Inflammatory macrophage (primary cell): ENCODE data around the gene CATSPERE.
"Not testable (repeated sequence)": the region's sequence is repeated elsewhere in the genome, so short reads cannot be mapped to it uniquely, and the experiment has no call there.

Experiments
- DNase-seq, 2 donors: peaks; one replicate each; pipeline ENCODE4 v3.0.0-alpha.2; 2020 to 2022

CATSPERE gene

DNA sequence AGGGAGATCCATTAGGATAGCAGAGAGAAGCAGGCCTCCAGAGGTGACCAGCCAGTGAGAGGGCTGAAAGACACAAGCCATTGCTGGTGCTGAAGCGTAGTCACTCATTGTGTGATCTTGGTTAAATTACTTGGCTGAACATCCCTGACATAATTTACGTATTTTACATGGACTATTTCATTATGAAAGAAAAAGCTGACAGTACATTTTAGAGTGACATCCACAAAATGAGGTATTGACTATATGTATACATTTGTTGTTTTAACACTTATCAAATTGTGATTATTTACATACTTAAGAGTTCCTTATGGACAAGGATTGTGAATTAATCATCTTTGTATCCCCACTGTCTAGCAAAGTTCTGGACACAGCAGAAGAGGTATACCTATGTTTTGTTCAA, 206.7 kb downstream of the CATSPERE start:
- DNase-seq: no peak

DNA sequence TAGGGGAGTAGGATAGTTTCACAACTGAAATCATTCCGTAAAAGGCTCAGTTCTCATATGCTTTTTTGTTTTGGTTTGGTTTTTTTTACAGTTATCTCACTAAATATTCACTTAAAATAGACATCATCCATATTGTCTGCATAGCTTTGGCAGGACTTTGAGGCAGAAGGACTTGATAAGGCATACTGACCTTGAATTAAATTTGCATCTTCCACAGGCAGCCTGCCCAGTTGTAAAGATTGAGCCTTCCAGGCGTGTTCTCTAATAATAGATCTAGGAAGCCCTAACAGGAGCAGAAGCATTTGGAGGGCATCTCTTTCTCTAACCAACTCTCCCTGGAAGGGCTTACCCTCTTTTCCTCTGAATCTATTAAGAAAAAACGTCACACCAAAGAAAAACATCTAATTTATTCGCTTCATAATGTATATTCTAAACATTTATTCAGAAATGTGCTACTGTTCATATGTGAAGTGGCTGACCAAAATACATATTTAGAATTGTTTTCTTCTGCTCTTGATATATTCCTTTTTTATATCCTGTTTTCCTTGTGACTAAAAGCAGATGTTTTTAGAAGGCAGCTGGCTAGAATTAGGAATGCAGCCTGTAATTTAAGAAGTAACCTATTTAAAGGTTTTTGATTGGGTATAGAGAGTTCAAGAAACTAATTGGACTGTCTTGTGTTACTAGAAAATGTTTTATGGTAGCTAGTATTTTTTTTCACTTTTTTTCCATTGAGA, 212.0 kb downstream of the CATSPERE start:
- DNase-seq: no peak

DNA sequence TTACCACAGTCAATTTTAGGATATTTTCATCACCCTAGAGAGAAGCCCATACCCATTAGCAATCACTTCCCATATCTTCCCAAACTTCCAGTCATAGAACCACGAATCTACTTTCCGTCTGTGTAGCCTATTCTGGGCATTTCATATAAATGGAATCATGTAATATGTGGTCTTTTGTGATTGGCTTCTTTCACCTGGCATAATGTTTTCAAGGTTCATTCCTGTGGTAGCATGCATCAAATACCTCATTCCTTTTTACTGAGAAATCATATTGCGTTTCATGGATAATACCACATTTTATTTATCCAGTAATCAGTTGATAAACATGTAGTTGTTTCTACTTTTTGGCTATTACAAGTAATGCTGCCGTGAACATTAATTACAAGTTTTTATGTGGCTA, 213.4 kb downstream of the CATSPERE start:
- DNase-seq: no peak

DNA sequence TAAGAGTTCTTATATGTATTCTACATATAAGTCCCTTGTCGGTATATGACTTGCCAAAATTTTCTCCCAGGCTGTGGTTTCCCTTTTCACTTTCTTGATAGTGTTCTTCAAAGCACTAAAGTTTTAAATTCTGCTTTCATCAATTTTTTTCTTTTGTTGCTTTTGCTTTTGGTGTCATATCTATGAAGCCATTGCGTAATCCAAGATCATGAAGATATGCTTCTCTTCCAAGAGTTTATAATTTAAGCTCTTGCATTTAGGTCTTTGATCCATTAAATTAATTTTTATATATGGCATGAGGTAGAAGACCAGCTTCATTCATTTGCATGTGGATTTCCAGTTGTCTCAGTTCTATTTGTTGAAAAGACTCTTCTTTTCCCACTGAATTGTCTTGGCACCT, 214.1 kb downstream of the CATSPERE start:
- no peak for DNase-seq

DNA sequence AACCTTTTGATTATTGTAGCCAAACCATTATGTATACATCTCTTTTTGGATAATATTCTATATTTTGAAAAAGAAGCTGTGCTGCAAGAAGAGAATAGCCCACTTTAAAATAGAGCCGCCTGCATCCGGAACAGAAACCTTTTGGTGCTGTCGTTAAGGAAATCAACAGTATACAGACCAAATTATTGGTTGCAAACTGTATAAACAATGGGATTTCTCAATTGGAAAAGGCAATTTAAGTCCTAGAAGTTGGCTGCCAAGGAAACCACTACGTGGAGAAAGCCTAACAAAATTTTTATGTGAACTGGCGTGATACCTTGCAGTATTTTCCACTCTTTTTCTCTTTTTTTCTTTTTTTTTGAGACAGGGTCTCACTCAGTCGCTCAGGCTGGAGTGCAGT, 217.6 kb downstream of the CATSPERE start:
- DNase-seq: no peak

DNA sequence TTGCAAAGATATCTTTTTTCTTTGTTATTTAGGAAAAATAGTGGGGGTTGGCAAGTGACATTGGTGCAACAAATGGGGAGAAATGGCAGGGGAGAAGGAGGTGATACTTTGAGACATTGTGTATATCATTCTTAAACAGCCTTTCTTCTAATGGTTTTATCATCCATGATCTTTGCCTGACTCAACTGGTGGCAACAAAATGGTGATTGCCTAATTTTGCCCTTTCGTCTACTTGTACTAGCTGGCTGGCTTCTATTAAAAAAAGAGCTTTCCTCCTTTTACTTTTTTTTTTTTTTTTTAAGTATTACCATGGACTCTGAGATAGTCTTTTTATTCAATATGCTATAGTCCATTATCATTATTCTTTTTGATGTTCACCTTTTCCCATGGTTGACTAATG, 219.6 kb downstream of the CATSPERE start:
- DNase-seq: no peak

DNA sequence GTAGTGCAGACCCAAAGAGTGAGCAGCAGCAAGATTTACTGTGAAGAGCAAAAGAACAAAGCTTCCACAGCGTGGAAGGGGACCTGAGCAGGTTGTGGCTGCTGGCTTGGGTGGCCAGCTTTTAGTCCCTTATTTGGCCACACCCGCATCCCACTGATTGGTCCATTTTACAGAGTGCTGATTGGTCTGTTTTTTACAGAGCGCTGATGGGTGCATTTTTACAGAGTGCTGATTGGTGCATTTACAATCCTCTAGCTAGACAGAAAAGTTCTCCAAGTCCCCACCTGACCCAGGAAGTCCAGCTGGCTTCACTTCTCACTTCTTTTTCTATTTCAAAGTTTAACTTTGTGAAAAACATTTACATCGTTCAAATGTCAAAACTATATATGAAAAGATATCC, 221.0 kb downstream of the CATSPERE start:
- DNase-seq: not testable (repeated sequence)
